Esophagus squamous epithelium (tissue), 5 donors: ENCODE data around the gene G0S2. TPM values are rescaled to one million over a fixed set of nuclear protein-coding genes. Genes with fewer than 3 reads are reported as not detected.

Experiments
- DNase-seq: peaks from one replicate; lab custom pipeline; 2025; lab: John Stamatoyannopoulos, UW
- H3K27ac ChIP-seq, 4 donors: fragments of 200-600 bp; sonication (generic); one replicate each; pipeline ENCODE4 v1.5.1; 2016 to 2019; ENCODE audit warnings: mild to moderate bottlenecking in 1 of 4
- H3K27me3 ChIP-seq, 4 donors: fragments of 200-600 bp; sonication (generic); 1 replicate in 3 of 4; 2 replicates in 1 of 4; pipeline versions ENCODE4 v1.5.1 to v1.6.0; 2017 to 2021; ENCODE audit warnings: antibody characterized with exemption in 1 of 4
- H3K36me3 ChIP-seq, 3 donors: fragments of 200-600 bp; sonication (generic); one replicate each; pipeline ENCODE4 v1.5.1; 2016 to 2019
- H3K4me1 ChIP-seq, 3 donors: fragments of 200-600 bp; sonication (generic); one replicate each; pipeline ENCODE4 v1.5.1; 2017 to 2019
- H3K4me3 ChIP-seq, 4 donors: fragments of 200-600 bp; sonication (generic); 1 replicate in 3 of 4; 2 replicates in 1 of 4; pipeline ENCODE4 v1.5.1; 2016 to 2019; ENCODE audit warnings: mild to moderate bottlenecking in 2 of 4, moderate library complexity in 1 of 4
- H3K9me3 ChIP-seq, 3 donors: fragments of 200-600 bp; sonication (generic); one replicate each; pipeline ENCODE4 v1.5.1; 2016 to 2019
- CTCF ChIP-seq, 6 experiments: fragments of 450-650 bp in 4 of 6; fragments of 200-600 bp in 2 of 6; sonication (generic) in 2 of 6; IDR thresholded peaks; one replicate each; pipeline ENCODE4 v1.5.1; 2016 to 2019; ENCODE audit warnings: antibody characterized with exemption in 6 of 6, mild to moderate bottlenecking in 4 of 6, moderate library complexity in 4 of 6
- POLR2A ChIP-seq, 4 donors: fragments of 450-650 bp; IDR thresholded peaks; one replicate each; pipeline ENCODE4 v1.6.1; 2017; ENCODE audit warnings: antibody characterized with exemption in 4 of 4, mild to moderate bottlenecking in 4 of 4, moderate library complexity in 3 of 4
- WGBS, 2 donors: methylation state at CpG; one replicate each; pipeline ENCODE4 v1.1.5; 2018; 5-methylcytosine and 5-hydroxymethylcytosine counted together
- intact Hi-C: fragments of 100-400 bp; cut with DNase I; formaldehyde crosslinking; loops from one replicate; pipeline ENCODE4 v1.15.0; 2022
- total RNA-seq, 4 donors: library from RNA; depleted of rRNA; stranded (reverse); fragments of >200 nt; gene quantifications; one replicate each; pipeline ENCODE4 v1.1.0, GENCODE V29; 2016
- donor health status: DM: yes; HTN: yes; CAD: no.

Gene G0S2
- total RNA-seq, 4 donors from 2014 or later = 6.7 to 25.2 (median 7.1) TPM

- no peaks in the 10 kb centered on the region for H3K9me3 ChIP-seq
- DNase-seq = no peak
- no peak overlapping the region for H3K4me3 ChIP-seq
- no peaks in the 10 kb centered on the region for H3K27me3 ChIP-seq
- H3K36me3 ChIP-seq = no peaks in the 10 kb centered on the region
- intact Hi-C loops = no loop called here
- 92 to 98% methylated on average over 2 to 3 of the region's 3 CpGs for WGBS, 2 donors
- no peak overlapping the region for H3K27ac ChIP-seq
- no peaks in the 10 kb centered on the region for H3K4me1 ChIP-seq
- TF ChIP-seq POLR2A (IDR thresholded peaks at IDR 0.05) (no peak), CTCF (IDR thresholded peaks at IDR 0.05) (no peak)
Observed at GRCh38 chr1:209706622-209707021, 31.4 kb downstream of the G0S2 start.

GRCh38 chr1:209707308-209707707 lies 32.1 kb downstream of the G0S2 start:
- H3K27ac ChIP-seq = no peak overlapping the region
- H3K36me3 ChIP-seq = no peaks in the 10 kb centered on the region
- no peaks in the 10 kb centered on the region for H3K4me1 ChIP-seq
- DNase-seq = no peak
- no peaks in the 10 kb centered on the region for H3K9me3 ChIP-seq
- no peaks in the 10 kb centered on the region for H3K27me3 ChIP-seq
- no peak for TF ChIP-seq POLR2A (IDR thresholded peaks at IDR 0.05)
- TF ChIP-seq CTCF (IDR thresholded peaks at IDR 0.05) = no peak
- WGBS, 2 donors = 90 to 93% methylated on average over 1 of the region's 1 CpG
- H3K4me3 ChIP-seq = no peak overlapping the region
- intact Hi-C loops = no loop called here

- no peaks in the 10 kb centered on the region for H3K9me3 ChIP-seq
- H3K4me3 ChIP-seq = no peak overlapping the region
- DNase-seq = no peak
- intact Hi-C loops = no loop called here
- no peak overlapping the region for H3K27ac ChIP-seq
- TF ChIP-seq POLR2A (IDR thresholded peaks at IDR 0.05) (no peak), CTCF (IDR thresholded peaks at IDR 0.05) (no peak)
- WGBS, 2 donors = 75 to 82% methylated on average over 2 to 4 of the region's 4 CpGs
- H3K4me1 ChIP-seq = no peaks in the 10 kb centered on the region
- no peaks in the 10 kb centered on the region for H3K27me3 ChIP-seq
- H3K36me3 ChIP-seq = no peaks in the 10 kb centered on the region
Observed at GRCh38 chr1:209708297-209708696, 33.1 kb downstream of the G0S2 start.

- intact Hi-C loops = no loop called here
- Histone ChIP-seq H3K27ac (no peak overlapping the region), H3K9me3 (no peaks in the 10 kb centered on the region), H3K36me3 (no peaks in the 10 kb centered on the region), H3K27me3 (no peaks in the 10 kb centered on the region), H3K4me1 (peaks cover 0 to 5% (median 0%) of the 10 kb centered on the region in 3 donors), H3K4me3 (no peak overlapping the region)
- TF ChIP-seq CTCF (IDR thresholded peaks at IDR 0.05) (no peak), POLR2A (IDR thresholded peaks at IDR 0.05) (no peak)
- WGBS, 2 donors = 58 to 75% methylated on average over 2 of the region's 2 CpGs
- no peak for DNase-seq
Observed at GRCh38 chr1:209710093-209710492, 34.9 kb downstream of the G0S2 start.

- H3K27ac ChIP-seq = no peak overlapping the region
- no peaks in the 10 kb centered on the region for H3K9me3 ChIP-seq
- H3K4me1 ChIP-seq = peaks cover 0 to 12% (median 0%) of the 10 kb centered on the region in 3 donors
- H3K27me3 ChIP-seq = no peaks in the 10 kb centered on the region
- TF ChIP-seq POLR2A (IDR thresholded peaks at IDR 0.05) = no peak
- no peak for TF ChIP-seq CTCF (IDR thresholded peaks at IDR 0.05)
- H3K36me3 ChIP-seq = no peaks in the 10 kb centered on the region
- 79 to 89% methylated on average over 3 of the region's 3 CpGs for WGBS, 2 donors
- no peak for DNase-seq
- no peak overlapping the region for H3K4me3 ChIP-seq
- intact Hi-C loops = no loop called here
Observed at GRCh38 chr1:209710847-209711246, 35.6 kb downstream of the G0S2 start.
